ENCODE results near the gene GCFC2.
"Not testable (repeated sequence)": the region's sequence is repeated elsewhere in the genome, so short reads cannot be mapped to it uniquely, and the experiment has no call there.

DNA sequence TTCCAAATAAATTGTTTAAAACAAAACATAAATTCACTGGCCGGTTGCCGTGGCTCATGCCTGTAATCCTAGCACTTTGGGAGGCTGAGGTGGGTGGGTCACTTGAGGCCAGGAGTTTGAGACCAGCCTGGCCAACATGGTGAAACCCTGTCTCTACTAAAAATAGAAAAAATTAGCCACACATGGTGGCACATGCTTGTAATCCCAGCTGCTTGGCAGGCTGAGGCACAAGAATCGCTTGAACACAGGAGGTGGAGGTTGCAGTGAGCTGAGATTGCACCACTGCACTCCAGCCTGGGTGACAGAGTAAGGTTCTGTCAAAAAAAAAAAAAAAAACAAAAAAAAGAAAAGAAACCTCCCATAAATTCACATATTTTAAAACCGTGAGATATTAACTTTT is 35.3 kb downstream of the GCFC2 start:
- not testable (repeated sequence) for TF ChIP-seq CTCF, POLR2A (IDR thresholded peaks at IDR 0.05)
